GM12878 (cell line): ENCODE measurements around the gene ELOF1. TPM values are rescaled to one million over a fixed set of nuclear protein-coding genes. Genes with fewer than 3 reads are reported as not detected.
A peak's percentile ranks its signal among the peaks of the same experiment; 100 is the strongest.

Experiments
- ASH2L ChIP-seq: fragments of 300-600, 200-600 bp; sonication (generic); IDR thresholded peaks from 2 replicates; pipeline ENCODE4 v1.6.1; 2017; ENCODE audit warnings: low read depth, mild to moderate bottlenecking, borderline replicate concordance
- BHLHE40 ChIP-seq, 2 experiments: fragments of 450-650 bp in 1 of 2; IDR thresholded peaks; 2 replicates each; pipeline ENCODE4 v1.6.1; 2011 to 2017; ENCODE audit warnings: low read depth in 2 of 2, borderline replicate concordance in 1 of 2, improper control_type of control experiment in 1 of 2, low read length in 1 of 2, mild to moderate bottlenecking in 1 of 2
- BMI1 ChIP-seq: fragments of 450-650 bp; IDR thresholded peaks from 2 replicates; pipeline ENCODE4 v1.6.1; 2016; ENCODE audit warnings: mild to moderate bottlenecking, moderate library complexity, borderline replicate concordance
- CBFB ChIP-seq: IDR thresholded peaks from 2 replicates; pipeline ENCODE4 v1.6.1; 2016; ENCODE audit warnings: antibody characterized with exemption, low read depth
- CHD2 ChIP-seq: IDR thresholded peaks from 2 replicates; pipeline ENCODE4 v1.6.1; 2011; ENCODE audit warnings: low read depth, low read length, improper control_type of control experiment, borderline replicate concordance
- CHD4 ChIP-seq: fragments of 200-600 bp; sonication (generic); IDR thresholded peaks from 2 replicates; pipeline ENCODE4 v1.6.1; 2016; ENCODE audit warnings: mild to moderate bottlenecking
- EED ChIP-seq: sonication (generic); IDR thresholded peaks from 2 replicates; pipeline ENCODE4 v1.6.1; 2016; ENCODE audit warnings: antibody characterized with exemption, low read depth
- HDAC2 ChIP-seq: fragments of 200-600 bp; sonication (generic); IDR thresholded peaks from 2 replicates; pipeline ENCODE4 v1.6.1; 2017
- HDGF ChIP-seq: fragments of 450-650 bp; IDR thresholded peaks from 2 replicates; pipeline ENCODE4 v1.6.1; 2016; ENCODE audit warnings: antibody characterized with exemption
- JUND ChIP-seq: IDR thresholded peaks from 2 replicates; pipeline ENCODE4 v1.6.1; 2012; ENCODE audit warnings: low read depth, mild to moderate bottlenecking, low read length, improper control_type of control experiment, moderate library complexity
- KDM1A ChIP-seq: fragments of 200-600 bp; sonication (generic); IDR thresholded peaks from 2 replicates; pipeline ENCODE4 v1.6.1; 2016; ENCODE audit warnings: borderline replicate concordance
- LARP7 ChIP-seq: fragments of 450-650 bp; IDR thresholded peaks from 2 replicates; pipeline ENCODE4 v1.6.1; 2017; ENCODE audit warnings: mild to moderate bottlenecking
- MYC ChIP-seq: IDR thresholded peaks from 2 replicates; pipeline ENCODE4 v1.6.1; 2011; ENCODE audit warnings: mild to moderate bottlenecking, low read length, moderate library complexity, inconsistent platforms; ENCODE audit not compliant: insufficient read depth, insufficient replicate concordance, insufficient read length, severe bottlenecking
- NFIC ChIP-seq: IDR thresholded peaks from 2 replicates; pipeline ENCODE4 v1.6.1; 2012; ENCODE audit warnings: low read depth, mild to moderate bottlenecking, inconsistent platforms, low read length, moderate library complexity
- NRF1 ChIP-seq: conservative IDR thresholded peaks from 2 replicates; pipeline ENCODE4 v1.6.1; 2011; ENCODE audit warnings: mild to moderate bottlenecking, low read depth, low read length, improper control_type of control experiment
- PAX5 ChIP-seq: IDR thresholded peaks from 2 replicates; pipeline ENCODE4 v1.6.1; 2011; ENCODE audit warnings: low read depth, low read length, borderline replicate concordance
- PAX8 ChIP-seq: fragments of 450-650 bp; IDR thresholded peaks from 2 replicates; pipeline ENCODE4 v1.6.1; 2017; ENCODE audit warnings: mild to moderate bottlenecking, moderate library complexity
- POLR2AphosphoS2 ChIP-seq: IDR thresholded peaks from 2 replicates; pipeline ENCODE4 v1.6.1; 2011; ENCODE audit warnings: low read depth, mild to moderate bottlenecking, low read length, improper control_type of control experiment, moderate library complexity
- SIN3A ChIP-seq: IDR thresholded peaks from 2 replicates; pipeline ENCODE4 v1.6.1; 2012; ENCODE audit warnings: low read depth, low read length, improper control_type of control experiment
- SMAD5 ChIP-seq: IDR thresholded peaks from 2 replicates; pipeline ENCODE4 v1.6.1; 2016; ENCODE audit warnings: antibody characterized with exemption, low read depth
- TBL1XR1 ChIP-seq: IDR thresholded peaks from 2 replicates; pipeline ENCODE4 v1.6.1; 2012; ENCODE audit warnings: low read depth, low read length, improper control_type of control experiment
- ZNF384 ChIP-seq: IDR thresholded peaks from 2 replicates; pipeline ENCODE4 v1.6.1; 2012; ENCODE audit warnings: low read depth, mild to moderate bottlenecking, low read length, improper control_type of control experiment, borderline replicate concordance
- polyA plus RNA-seq, 11 experiments: library from polyadenylated mRNA; depleted of rRNA in 4 of 11; unstranded in 6 of 11; stranded (reverse) in 5 of 11; fragments of >200 nt; fragmentation: Nextera tagmentation in 4 of 11; fragmentation: Illumina TruSeq in 1 of 11; extraction: Ambion mirVana in 4 of 11; extraction: Trizol in 1 of 11; gene quantifications; 1 replicate in 1 of 11; 2 replicates in 10 of 11; pipeline versions ENCODE4 v1.2.1 to v1.2.3, GENCODE V29; 2011 to 2016; ENCODE audit warnings: inconsistent platforms in 2 of 11, missing spikeins in 2 of 11, low read depth in 1 of 11
- total RNA-seq, 4 experiments: library from RNA; depleted of rRNA in 3 of 4; stranded (reverse); fragments of >200 nt in 3 of 4; fragmentation: Illumina TruSeq in 1 of 4; extraction: Trizol in 1 of 4; gene quantifications; 2 replicates each; pipeline versions ENCODE4 v1.2.1 to v1.2.3, GENCODE V29; 2013 to 2021
- TF ChIP-seq, protein P1 (sequence below): IDR thresholded peaks from 2 replicates; pipeline ENCODE4 v1.6.1; 2011; ENCODE audit warnings: borderline replicate concordance, low read depth, mild to moderate bottlenecking, moderate library complexity, low read length; ENCODE audit not compliant: insufficient read depth, poor library complexity, severe bottlenecking
- TF ChIP-seq, protein P2 (sequence below): fragments of 450-650 bp; IDR thresholded peaks from 2 replicates; pipeline ENCODE4 v1.6.1; 2017; ENCODE audit warnings: mild to moderate bottlenecking, moderate library complexity

ELOF1 gene
- total and polyA plus RNA-seq, 10 of the 15 experiments (the other 5 are each of a cell fraction or from before 2014, with no cell fraction given) = 11.7 to 124 (median 92.9) TPM

GRCh38 chr19:11554160-11554559, 4.9 kb downstream of the ELOF1 start (continued):
- TF ChIP-seq BHLHE40 (IDR thresholded peaks at IDR 0.05; ENCODE audit: borderline replicate concordance in 1 of 2, low read depth in 2 of 2, low read length in 1 of 2) (peak in 1 of 2 experiments; percentile 51; a peak in 1 of 4 replicates), MYC (no peak), CHD2 (no peak), NRF1 (no peak), ZNF384 (no peak), EED (peak; percentile 93), KDM1A (no peak), POLR2AphosphoS2 (no peak), LARP7 (no peak), CHD4 (no peak), NFIC (no peak), SMAD5 (no peak), SIN3A (no peak), PAX5 (peak; percentile 31; the same call in 1 of the 2 replicates), TBL1XR1 (no peak; the same call in 1 of the 2 replicates), PAX8 (no peak), CBFB (peak; percentile 69; the same call in 1 of the 2 replicates), JUND (peak; percentile 62; the same call in 1 of the 2 replicates), BMI1 (no peak), ASH2L (no peak), HDGF (no peak), HDAC2 (no peak)
- TF ChIP-seq, protein P1, sequence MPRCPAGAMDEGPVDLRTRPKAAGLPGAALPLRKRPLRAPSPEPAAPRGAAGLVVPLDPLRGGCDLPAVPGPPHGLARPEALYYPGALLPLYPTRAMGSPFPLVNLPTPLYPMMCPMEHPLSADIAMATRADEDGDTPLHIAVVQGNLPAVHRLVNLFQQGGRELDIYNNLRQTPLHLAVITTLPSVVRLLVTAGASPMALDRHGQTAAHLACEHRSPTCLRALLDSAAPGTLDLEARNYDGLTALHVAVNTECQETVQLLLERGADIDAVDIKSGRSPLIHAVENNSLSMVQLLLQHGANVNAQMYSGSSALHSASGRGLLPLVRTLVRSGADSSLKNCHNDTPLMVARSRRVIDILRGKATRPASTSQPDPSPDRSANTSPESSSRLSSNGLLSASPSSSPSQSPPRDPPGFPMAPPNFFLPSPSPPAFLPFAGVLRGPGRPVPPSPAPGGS = no peak
- TF ChIP-seq, protein P2, sequence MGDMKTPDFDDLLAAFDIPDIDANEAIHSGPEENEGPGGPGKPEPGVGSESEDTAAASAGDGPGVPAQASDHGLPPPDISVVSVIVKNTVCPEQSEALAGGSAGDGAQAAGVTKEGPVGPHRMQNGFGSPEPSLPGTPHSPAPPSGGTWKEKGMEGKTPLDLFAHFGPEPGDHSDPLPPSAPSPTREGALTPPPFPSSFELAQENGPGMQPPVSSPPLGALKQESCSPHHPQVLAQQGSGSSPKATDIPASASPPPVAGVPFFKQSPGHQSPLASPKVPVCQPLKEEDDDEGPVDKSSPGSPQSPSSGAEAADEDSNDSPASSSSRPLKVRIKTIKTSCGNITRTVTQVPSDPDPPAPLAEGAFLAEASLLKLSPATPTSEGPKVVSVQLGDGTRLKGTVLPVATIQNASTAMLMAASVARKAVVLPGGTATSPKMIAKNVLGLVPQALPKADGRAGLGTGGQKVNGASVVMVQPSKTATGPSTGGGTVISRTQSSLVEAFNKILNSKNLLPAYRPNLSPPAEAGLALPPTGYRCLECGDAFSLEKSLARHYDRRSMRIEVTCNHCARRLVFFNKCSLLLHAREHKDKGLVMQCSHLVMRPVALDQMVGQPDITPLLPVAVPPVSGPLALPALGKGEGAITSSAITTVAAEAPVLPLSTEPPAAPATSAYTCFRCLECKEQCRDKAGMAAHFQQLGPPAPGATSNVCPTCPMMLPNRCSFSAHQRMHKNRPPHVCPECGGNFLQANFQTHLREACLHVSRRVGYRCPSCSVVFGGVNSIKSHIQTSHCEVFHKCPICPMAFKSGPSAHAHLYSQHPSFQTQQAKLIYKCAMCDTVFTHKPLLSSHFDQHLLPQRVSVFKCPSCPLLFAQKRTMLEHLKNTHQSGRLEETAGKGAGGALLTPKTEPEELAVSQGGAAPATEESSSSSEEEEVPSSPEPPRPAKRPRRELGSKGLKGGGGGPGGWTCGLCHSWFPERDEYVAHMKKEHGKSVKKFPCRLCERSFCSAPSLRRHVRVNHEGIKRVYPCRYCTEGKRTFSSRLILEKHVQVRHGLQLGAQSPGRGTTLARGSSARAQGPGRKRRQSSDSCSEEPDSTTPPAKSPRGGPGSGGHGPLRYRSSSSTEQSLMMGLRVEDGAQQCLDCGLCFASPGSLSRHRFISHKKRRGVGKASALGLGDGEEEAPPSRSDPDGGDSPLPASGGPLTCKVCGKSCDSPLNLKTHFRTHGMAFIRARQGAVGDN = 0 out of 2 replicates have a peak, but pooled peaks have one; percentile 33
